ENCODE results near the gene NHERF2. TPM values are rescaled to one million over a fixed set of nuclear protein-coding genes. Genes with fewer than 3 reads are reported as not detected.

Gene NHERF2
- total and polyA plus RNA-seq, 2 of the 4 experiments (the other 2 are of a cell fraction), result 18.6 to 77.8 TPM

DNA sequence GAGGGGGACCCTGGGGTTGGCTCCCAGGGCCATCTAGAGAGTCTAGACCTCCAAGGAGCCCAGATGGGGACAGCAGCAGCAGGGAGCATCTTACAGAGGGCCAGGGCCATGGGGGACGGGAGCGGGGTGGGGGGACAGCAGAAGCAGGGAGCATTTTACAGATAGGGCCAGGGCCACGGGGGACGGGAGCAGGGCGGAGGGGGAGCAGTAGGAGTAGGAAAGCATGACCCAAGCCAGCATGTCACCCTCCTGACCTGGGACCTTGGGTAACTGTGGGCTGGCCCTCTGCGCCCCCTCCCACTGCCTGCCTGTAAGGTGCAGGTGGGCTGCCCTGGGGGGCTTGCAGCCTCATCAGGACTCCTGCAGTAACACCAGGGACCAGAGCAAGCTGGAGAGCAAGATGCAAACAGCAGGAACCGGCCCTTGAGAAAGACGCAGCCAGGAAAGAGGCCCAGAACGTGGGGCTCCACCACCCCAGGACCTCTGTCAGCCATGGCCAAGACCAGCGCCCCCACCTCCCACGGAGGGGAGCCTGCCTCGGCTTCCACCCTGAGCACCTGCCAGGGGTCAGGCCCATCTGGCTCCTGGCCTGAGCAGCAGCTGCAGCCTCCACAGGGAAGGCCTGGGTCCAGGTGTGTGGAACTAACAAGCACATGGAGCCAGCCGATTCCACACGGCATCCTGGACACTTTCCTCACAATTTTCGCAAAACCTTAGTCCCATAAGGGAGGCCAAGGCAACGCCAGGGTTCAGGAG lies 19.4 kb upstream of the NHERF2 start:
- TF ChIP-seq SMC3 (IDR thresholded peaks at IDR 0.05; ENCODE audit: low read depth, low read length), result no peak
- no peak for TF ChIP-seq FOS (IDR thresholded peaks at IDR 0.05; ENCODE audit: low read depth, low read length)
- TF ChIP-seq CEBPB (IDR thresholded peaks at IDR 0.05; ENCODE audit: low read depth, low read length), result no peak
- TF ChIP-seq, protein P1, sequence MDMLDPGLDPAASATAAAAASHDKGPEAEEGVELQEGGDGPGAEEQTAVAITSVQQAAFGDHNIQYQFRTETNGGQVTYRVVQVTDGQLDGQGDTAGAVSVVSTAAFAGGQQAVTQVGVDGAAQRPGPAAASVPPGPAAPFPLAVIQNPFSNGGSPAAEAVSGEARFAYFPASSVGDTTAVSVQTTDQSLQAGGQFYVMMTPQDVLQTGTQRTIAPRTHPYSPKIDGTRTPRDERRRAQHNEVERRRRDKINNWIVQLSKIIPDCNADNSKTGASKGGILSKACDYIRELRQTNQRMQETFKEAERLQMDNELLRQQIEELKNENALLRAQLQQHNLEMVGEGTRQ (IDR thresholded peaks at IDR 0.05; ENCODE audit: low read depth, low read length), result no peak
- no peak for TF ChIP-seq NFE2L2 (IDR thresholded peaks at IDR 0.05; ENCODE audit: low read depth, low read length)
- TF ChIP-seq, protein P2, sequence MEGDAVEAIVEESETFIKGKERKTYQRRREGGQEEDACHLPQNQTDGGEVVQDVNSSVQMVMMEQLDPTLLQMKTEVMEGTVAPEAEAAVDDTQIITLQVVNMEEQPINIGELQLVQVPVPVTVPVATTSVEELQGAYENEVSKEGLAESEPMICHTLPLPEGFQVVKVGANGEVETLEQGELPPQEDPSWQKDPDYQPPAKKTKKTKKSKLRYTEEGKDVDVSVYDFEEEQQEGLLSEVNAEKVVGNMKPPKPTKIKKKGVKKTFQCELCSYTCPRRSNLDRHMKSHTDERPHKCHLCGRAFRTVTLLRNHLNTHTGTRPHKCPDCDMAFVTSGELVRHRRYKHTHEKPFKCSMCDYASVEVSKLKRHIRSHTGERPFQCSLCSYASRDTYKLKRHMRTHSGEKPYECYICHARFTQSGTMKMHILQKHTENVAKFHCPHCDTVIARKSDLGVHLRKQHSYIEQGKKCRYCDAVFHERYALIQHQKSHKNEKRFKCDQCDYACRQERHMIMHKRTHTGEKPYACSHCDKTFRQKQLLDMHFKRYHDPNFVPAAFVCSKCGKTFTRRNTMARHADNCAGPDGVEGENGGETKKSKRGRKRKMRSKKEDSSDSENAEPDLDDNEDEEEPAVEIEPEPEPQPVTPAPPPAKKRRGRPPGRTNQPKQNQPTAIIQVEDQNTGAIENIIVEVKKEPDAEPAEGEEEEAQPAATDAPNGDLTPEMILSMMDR (conservative IDR thresholded peaks at IDR 0.05; ENCODE audit: low read depth, low read length), result no peak
- TF ChIP-seq RAD21 (IDR thresholded peaks at IDR 0.05; ENCODE audit: low read length), result no peak
- no peak for TF ChIP-seq MAZ (IDR thresholded peaks at IDR 0.05; ENCODE audit: borderline replicate concordance, low read depth, low read length)
- no peak for TF ChIP-seq RCOR1 (IDR thresholded peaks at IDR 0.05; ENCODE audit: insufficient replicate concordance, low read length)
- TF ChIP-seq, protein P3, sequence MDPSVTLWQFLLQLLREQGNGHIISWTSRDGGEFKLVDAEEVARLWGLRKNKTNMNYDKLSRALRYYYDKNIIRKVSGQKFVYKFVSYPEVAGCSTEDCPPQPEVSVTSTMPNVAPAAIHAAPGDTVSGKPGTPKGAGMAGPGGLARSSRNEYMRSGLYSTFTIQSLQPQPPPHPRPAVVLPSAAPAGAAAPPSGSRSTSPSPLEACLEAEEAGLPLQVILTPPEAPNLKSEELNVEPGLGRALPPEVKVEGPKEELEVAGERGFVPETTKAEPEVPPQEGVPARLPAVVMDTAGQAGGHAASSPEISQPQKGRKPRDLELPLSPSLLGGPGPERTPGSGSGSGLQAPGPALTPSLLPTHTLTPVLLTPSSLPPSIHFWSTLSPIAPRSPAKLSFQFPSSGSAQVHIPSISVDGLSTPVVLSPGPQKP (IDR thresholded peaks at IDR 0.05; ENCODE audit: borderline replicate concordance, low read depth, low read length), result no peak
- no peak for TF ChIP-seq CHD1 (IDR thresholded peaks at IDR 0.05; ENCODE audit: low read depth, low read length)
- no peak for TF ChIP-seq RFX5 (IDR thresholded peaks at IDR 0.05; ENCODE audit: low read depth, low read length)
- TF ChIP-seq MAFK (IDR thresholded peaks at IDR 0.05; ENCODE audit: low read depth, low read length), result no peak
- TF ChIP-seq BHLHE40 (IDR thresholded peaks at IDR 0.05; ENCODE audit: low read depth, low read length), result no peak
- DNase-seq, result no peak
- Histone ChIP-seq H4K8ac (ENCODE audit: low read depth in 2 of 2, low read length in 2 of 2) (no peak overlapping the region), H4K5ac (ENCODE audit: low read depth, low read length) (no peak overlapping the region), H3K4me3 (ENCODE audit: insufficient read depth, low read depth, low read length) (no peak overlapping the region), H3K36me3 (ENCODE audit: control insufficient read depth, insufficient read depth, low read length) (peaks cover 21% of the 10 kb centered on the region), H2BK5ac (ENCODE audit: low read depth, low read length, poor library complexity, severe bottlenecking) (no peak overlapping the region), H3K27me3 (ENCODE audit: control insufficient read depth, insufficient read depth, low read length) (no peaks in the 10 kb centered on the region), H3K18ac (ENCODE audit: low read depth, low read length) (no peak overlapping the region), H3K14ac (replicated peaks; ENCODE audit: low read depth, low read length) (no peak overlapping the region), H3K9ac (ENCODE audit: low read depth, low read length) (peak overlapping the region; percentile 9; the same call in 1 of the 2 replicates), H3K4ac (ENCODE audit: low read depth, low read length) (no peak overlapping the region), H3K27ac (ENCODE audit: insufficient read depth, low read length) (peak overlapping the region; percentile 17), H3K9me1 (ENCODE audit: insufficient read depth, low read length) (peaks cover 8% of the 10 kb centered on the region; the same call in 1 of the 2 replicates), H3K23ac (ENCODE audit: low read depth, low read length) (peak overlapping the region; percentile 80; the same call in 1 of the 2 replicates), H2BK20ac (ENCODE audit: low read depth, low read length) (no peak overlapping the region), H2BK120ac (ENCODE audit: low read depth, low read length) (0 out of 2 replicates have a peak overlapping the region, but pooled peaks have one; percentile 44), H4K91ac (ENCODE audit: insufficient read depth, low read depth, low read length) (no peak overlapping the region), H3K9me3 (ENCODE audit: control insufficient read depth, insufficient read depth, low read length) (no peaks in the 10 kb centered on the region), H2AK5ac (ENCODE audit: low read depth, low read length) (peak overlapping the region; percentile 18; the same call in 1 of the 2 replicates), H3K4me2 (ENCODE audit: low read depth, low read length) (peak overlapping the region; percentile 46; the same call in 1 of the 2 replicates), H3K4me1 (ENCODE audit: control insufficient read depth, insufficient read depth, low read length) (peaks cover 28% of the 10 kb centered on the region), H2AFZ (replicated peaks; ENCODE audit: low read length, poor library complexity) (peak overlapping the region; percentile 53), H2AK9ac (replicated peaks; ENCODE audit: low read depth, low read length, poor library complexity) (no peak overlapping the region), H2BK15ac (ENCODE audit: low read depth, low read length) (no peak overlapping the region), H4K20me1 (ENCODE audit: insufficient read depth, low read length) (peaks cover 66% of the 10 kb centered on the region), H3K56ac (ENCODE audit: extremely low read depth, insufficient read depth, low read length) (no peak overlapping the region), H3K79me1 (ENCODE audit: low read depth in 1 of 2, low read length in 2 of 2) (peaks cover 18 to 78% of the 10 kb centered on the region in 2 experiments; a peak in 3 of 4 replicates)
- intact Hi-C loops (cut with micrococcal nuclease) (no loop called here), in situ Hi-C loops (cut with MboI; ENCODE audit: low sequenced_read_pairs) (no loop called here), dilution Hi-C loops (cut with HindIII; ENCODE audit: low sequenced_read_pairs, unreplicated experiment) (no loop called here)
- no TSS peak for BruUV-seq (replicated peaks)
- CTCF ChIA-PET, result interaction anchor here (1.4 kb wide), 1 partner anchor 133 kb away, joined by 4 read pairs; no protein-coding TSS in a partner anchor
- ATAC-seq (ENCODE audit: low read depth), result no peak
- POLR2A ChIA-PET (ENCODE audit: unreplicated experiment), result no interaction called here
- 78% methylated on average over 6 of the region's 16 CpGs; no CpG with 5 or more reads in 1 of the 2 experiments for WGBS, 2 experiments (ENCODE audit: extremely low coverage in 2 of 2, insufficient read length in 1 of 2)
